GM12878 (cell line): ENCODE results near the gene TRIM9. TPM values are rescaled to one million over a fixed set of nuclear protein-coding genes. Genes with fewer than 3 reads are reported as not detected.

ENCODE experiments used
- ATAC-seq: fragments of 200-7000 bp; cut with Tn5 transposase; 3 replicates; pipeline ENCODE4 v1.9.1; 2020; ENCODE audit warnings: mild to moderate bottlenecking, moderate library complexity
- BruUV-seq: library from RNA; stranded (reverse); fragments of 400-500 nt; replicated peaks from 2 replicates; lab custom pipeline; 2021; lab: Mats Ljungman, UMichigan
- CTCF ChIA-PET: fragments of 300-600 bp; sonication (Branson Sonifier 250); formaldehyde crosslinking; extraction: SDS; loops from one replicate; lab custom pipeline; 2021; ENCODE audit warnings: inconsistent platforms; lab: Yijun Ruan, JAX
- POLR2A ChIA-PET: fragments of 350-600 bp; formaldehyde crosslinking; extraction: SDS; loops from one replicate; lab custom pipeline; 2021; ENCODE audit warnings: inconsistent platforms; lab: Charles Lee
- RAD21 ChIA-PET: fragments of 300-600 bp; sonication (Branson Sonifier 250); formaldehyde crosslinking; loops from one replicate; lab custom pipeline; 2023; ENCODE audit warnings: antibody characterized with exemption; ENCODE audit not compliant: unreplicated experiment; lab: Charles Lee
- SMC1A ChIA-PET: fragments of 300-600 bp; sonication (Branson Sonifier 250); formaldehyde crosslinking; loops from one replicate; lab custom pipeline; 2023; ENCODE audit not compliant: unreplicated experiment, uncharacterized antibody; lab: Charles Lee
- DNase-seq: peaks from one replicate; pipeline ENCODE4 v3.0.0-alpha.2; 2011; ENCODE audit warnings: low read depth, low spot score
- FAIRE-seq: peaks from 3 replicates; lab custom pipeline; 2011; peaks lifted over from hg19 to GRCh38; lab: Jason Lieb, UNC
- H2AFZ ChIP-seq: 2 replicates; pipeline ENCODE4 v1.6.0; 2011; ENCODE audit warnings: low read depth, low read length, control low read depth; ENCODE audit not compliant: control insufficient read depth
- H3K27ac ChIP-seq: 2 replicates; pipeline ENCODE4 v1.5.1; 2011; ENCODE audit warnings: control low read depth; ENCODE audit not compliant: control insufficient read depth, insufficient read depth
- H3K27me3 ChIP-seq, 2 experiments: replicated peaks in 1 of 2; 2 replicates each; pipeline versions ENCODE4 v1.6.0 to v1.6.1; 2011; ENCODE audit warnings: low read length in 1 of 2; ENCODE audit not compliant: control insufficient read depth in 2 of 2, insufficient read depth in 2 of 2
- H3K36me3 ChIP-seq, 2 experiments: 2 replicates each; pipeline ENCODE4 v1.5.1; 2011; ENCODE audit warnings: low read length in 1 of 2; ENCODE audit not compliant: control insufficient read depth in 2 of 2, insufficient read depth in 2 of 2
- H3K4me1 ChIP-seq: 2 replicates; pipeline ENCODE4 v1.6.1; 2011; ENCODE audit warnings: mild to moderate bottlenecking, low read length, moderate library complexity, mixed read lengths; ENCODE audit not compliant: control insufficient read depth, insufficient read depth
- H3K4me2 ChIP-seq: 2 replicates; pipeline ENCODE4 v1.6.0; 2011; ENCODE audit warnings: control low read depth; ENCODE audit not compliant: control insufficient read depth, insufficient read depth
- H3K4me3 ChIP-seq: fragments of 200-600 bp; sonication (generic); 2 replicates; pipeline ENCODE4 v1.5.1; 2016
- H3K79me2 ChIP-seq: 2 replicates; pipeline ENCODE4 v1.6.0; 2011; ENCODE audit warnings: low read length; ENCODE audit not compliant: control insufficient read depth, insufficient read depth
- H3K9ac ChIP-seq: 2 replicates; pipeline ENCODE4 v1.8.0; 2011; ENCODE audit warnings: low read length, control low read depth, mixed read lengths; ENCODE audit not compliant: control insufficient read depth, insufficient read depth
- H3K9me3 ChIP-seq: replicated peaks from 3 replicates; pipeline ENCODE4 v1.5.1; 2011; ENCODE audit warnings: mild to moderate bottlenecking, low read length; ENCODE audit not compliant: control insufficient read depth, insufficient read depth
- H4K20me1 ChIP-seq: 2 replicates; pipeline ENCODE4 v1.6.0; 2011; ENCODE audit not compliant: control insufficient read depth, insufficient read depth
- ATF2 ChIP-seq: IDR thresholded peaks from 2 replicates; pipeline ENCODE4 v1.6.1; 2012; ENCODE audit warnings: low read length, inconsistent platforms
- BCL3 ChIP-seq: IDR thresholded peaks from 2 replicates; pipeline ENCODE4 v1.6.1; 2011; ENCODE audit warnings: borderline replicate concordance, low read depth, mild to moderate bottlenecking, moderate library complexity, low read length; ENCODE audit not compliant: insufficient read depth, poor library complexity, severe bottlenecking
- EZH2 ChIP-seq: IDR thresholded peaks from 2 replicates; pipeline ENCODE4 v1.6.1; 2012; ENCODE audit warnings: low read depth, mild to moderate bottlenecking, control low read depth, inconsistent platforms, low read length, borderline replicate concordance; ENCODE audit not compliant: control insufficient read depth
- JUNB ChIP-seq: IDR thresholded peaks from 2 replicates; pipeline ENCODE4 v1.6.1; 2016; ENCODE audit warnings: antibody characterized with exemption, mild to moderate bottlenecking
- JUND ChIP-seq: IDR thresholded peaks from 2 replicates; pipeline ENCODE4 v1.6.1; 2012; ENCODE audit warnings: low read depth, mild to moderate bottlenecking, low read length, improper control_type of control experiment, moderate library complexity
- MYB ChIP-seq: fragments of 150-350 bp; IDR thresholded peaks from 2 replicates; pipeline ENCODE4 v1.6.1; 2014; ENCODE audit warnings: mild to moderate bottlenecking, low read depth, low read length, borderline replicate concordance
- NR2C1 ChIP-seq: fragments of 450-650 bp; IDR thresholded peaks from 2 replicates; pipeline ENCODE4 v1.6.1; 2017; ENCODE audit warnings: antibody characterized with exemption, mild to moderate bottlenecking, moderate library complexity
- NRF1 ChIP-seq: conservative IDR thresholded peaks from 2 replicates; pipeline ENCODE4 v1.6.1; 2011; ENCODE audit warnings: mild to moderate bottlenecking, low read depth, low read length, improper control_type of control experiment
- PML ChIP-seq: IDR thresholded peaks from 2 replicates; pipeline ENCODE4 v1.6.1; 2012; ENCODE audit warnings: low read length, inconsistent platforms
- POLR2A ChIP-seq: IDR thresholded peaks from 2 replicates; pipeline ENCODE4 v1.6.1; 2011; ENCODE audit warnings: low read depth, mild to moderate bottlenecking, low read length
- POLR2AphosphoS5 ChIP-seq: IDR thresholded peaks from 2 replicates; pipeline ENCODE4 v1.6.1; 2011; ENCODE audit warnings: mild to moderate bottlenecking, low read length, inconsistent platforms
- RAD51 ChIP-seq: fragments of 450-650 bp; IDR thresholded peaks from 2 replicates; pipeline ENCODE4 v1.6.1; 2016; ENCODE audit warnings: moderate library complexity, mild to moderate bottlenecking, inconsistent platforms
- RBBP5 ChIP-seq: fragments of 200-600 bp; sonication (generic); conservative IDR thresholded peaks from 2 replicates; pipeline ENCODE4 v1.6.1; 2016
- SREBF1 ChIP-seq: IDR thresholded peaks from 2 replicates; pipeline ENCODE4 v1.6.1; 2012; ENCODE audit warnings: mild to moderate bottlenecking, low read length
- STAT1 ChIP-seq: fragments of 450-650 bp; conservative IDR thresholded peaks from 2 replicates; pipeline ENCODE4 v1.6.1; 2014; ENCODE audit warnings: antibody characterized with exemption, mild to moderate bottlenecking
- STAT3 ChIP-seq: IDR thresholded peaks from 2 replicates; pipeline ENCODE4 v1.6.1; 2011; ENCODE audit warnings: low read depth, low read length, improper control_type of control experiment
- SUZ12 ChIP-seq: fragments of 200-600 bp; sonication (generic); IDR thresholded peaks from one replicate; pipeline ENCODE4 v1.6.1; 2018; ENCODE audit warnings: antibody characterized with exemption, mild to moderate bottlenecking; ENCODE audit not compliant: unreplicated experiment
- ZSCAN29 ChIP-seq: fragments of 450-650 bp; IDR thresholded peaks from 2 replicates; pipeline ENCODE4 v1.6.1; 2017; ENCODE audit warnings: mild to moderate bottlenecking, moderate library complexity
- WGBS: methylation state at CpG from one replicate; pipeline ENCODE4 v1.1.6; 2016; ENCODE audit warnings: low lambda C conversion rate; ENCODE audit not compliant: insufficient replicate concordance, insufficient coverage; ENCODE audit errors: missing lambda C conversion rate; 5-methylcytosine and 5-hydroxymethylcytosine counted together
- in situ Hi-C: fragments of 300-500 bp; cut with MboI; formaldehyde crosslinking; loops from 9 replicates; pipeline ENCODE4 v1.14.3; 2018; ENCODE audit warnings: mixed read lengths
- intact Hi-C: fragments of 100-400 bp; cut with micrococcal nuclease; formaldehyde crosslinking; loops from one replicate; pipeline ENCODE4 v1.14.2; 2022; ENCODE audit not compliant: unreplicated experiment
- polyA plus RNA-seq, 11 experiments: library from polyadenylated mRNA; depleted of rRNA in 4 of 11; unstranded in 6 of 11; stranded (reverse) in 5 of 11; fragments of >200 nt; fragmentation: Nextera tagmentation in 4 of 11; fragmentation: Illumina TruSeq in 1 of 11; extraction: Ambion mirVana in 4 of 11; extraction: Trizol in 1 of 11; gene quantifications; 1 replicate in 1 of 11; 2 replicates in 10 of 11; pipeline versions ENCODE4 v1.2.1 to v1.2.3, GENCODE V29; 2011 to 2016; ENCODE audit warnings: inconsistent platforms in 2 of 11, missing spikeins in 2 of 11, low read depth in 1 of 11
- total RNA-seq, 4 experiments: library from RNA; depleted of rRNA in 3 of 4; stranded (reverse); fragments of >200 nt in 3 of 4; fragmentation: Illumina TruSeq in 1 of 4; extraction: Trizol in 1 of 4; gene quantifications; 2 replicates each; pipeline versions ENCODE4 v1.2.1 to v1.2.3, GENCODE V29; 2013 to 2021
- TF ChIP-seq, protein P1 (sequence below): IDR thresholded peaks from 2 replicates; pipeline ENCODE4 v1.6.1; 2011; ENCODE audit warnings: borderline replicate concordance, low read depth, mild to moderate bottlenecking, moderate library complexity, mixed read lengths, low read length; ENCODE audit not compliant: insufficient read depth; ENCODE audit errors: extremely low read length

Gene TRIM9
- total and polyA plus RNA-seq, 10 of the 15 experiments (the other 5 are each of a cell fraction or from before 2014, with no cell fraction given): 0.04 to 0.18 (median 0.11) TPM; not detected in 2

- TF ChIP-seq ATF2 (no peak), JUND (no peak), ZSCAN29 (no peak)
These were observed 44.3 kb upstream of the TRIM9 start (continued) for GRCh38 chr14:51139121-51139681.

DNA sequence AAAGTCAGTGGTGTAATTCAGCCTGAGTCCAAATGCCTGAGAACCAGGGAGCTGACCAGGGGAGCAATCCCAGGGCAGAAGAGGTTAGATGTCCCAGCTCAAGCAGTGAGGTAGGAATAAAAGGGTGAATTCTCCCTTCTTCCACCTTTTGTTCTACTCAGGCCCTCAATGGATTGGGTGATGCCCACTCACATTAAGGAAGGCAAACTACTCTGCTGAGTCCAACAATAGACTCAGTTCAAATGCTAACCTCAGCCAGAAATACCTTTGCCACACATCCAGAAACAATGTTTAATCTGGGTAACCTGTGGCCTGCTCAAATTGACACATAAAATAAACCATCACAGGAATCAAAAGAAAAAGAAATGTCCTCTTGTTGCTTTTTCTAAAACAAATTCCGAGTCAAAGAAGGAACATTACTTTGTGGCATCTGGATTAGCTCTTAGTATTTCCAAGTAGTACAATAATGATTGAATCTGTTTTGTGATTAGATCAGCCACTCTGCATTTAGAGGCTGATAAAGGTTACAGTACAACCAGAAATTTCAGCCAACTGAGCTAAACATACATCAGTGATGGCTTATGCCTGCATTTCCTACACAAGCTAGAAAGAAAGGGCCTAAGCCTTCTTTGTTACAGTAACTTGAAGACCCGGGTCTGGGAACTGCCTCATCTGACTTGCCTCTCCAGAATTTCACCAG is 43.6 kb upstream of the TRIM9 start:
- ATAC-seq: no peak
- no peaks in the 10 kb centered on the region for H3K9me3 ChIP-seq
- H3K27ac ChIP-seq: no peak overlapping the region
- ChIA-PET POLR2A (no interaction called here), SMC1A (interaction anchor here (1.1 kb wide), 1 partner anchor 17 kb away, joined by 4 read pairs; no protein-coding TSS in a partner anchor), CTCF (no interaction called here), RAD21 (no interaction called here)
- no peak overlapping the region for H3K9ac ChIP-seq
- no peaks in the 10 kb centered on the region for H3K79me2 ChIP-seq
- in situ Hi-C loops (no loop called here), intact Hi-C loops (no loop called here)
- no peaks in the 10 kb centered on the region for H3K36me3 ChIP-seq
- no peak overlapping the region for H2AFZ ChIP-seq
- DNase-seq: no peak
- H3K27me3 ChIP-seq: no peaks in the 10 kb centered on the region
- no peak for FAIRE-seq
- H3K4me2 ChIP-seq: no peak overlapping the region
- H3K4me3 ChIP-seq: no peak overlapping the region
- no TSS peak for BruUV-seq
- H3K4me1 ChIP-seq: no peaks in the 10 kb centered on the region
- no peaks in the 10 kb centered on the region for H4K20me1 ChIP-seq
- WGBS: 0% methylated on average over 2 of the region's 2 CpGs
- TF ChIP-seq SUZ12 (no peak), PML (no peak), POLR2A (no peak), JUNB (no peak), BCL3 (no peak), NR2C1 (no peak), SREBF1 (no peak), EZH2 (no peak), MYB (no peak), RAD51 (no peak), STAT1 (no peak), ATF2 (no peak), STAT3 (no peak), POLR2AphosphoS5 (no peak), NRF1 (no peak), RBBP5 (no peak)
- TF ChIP-seq, protein P1, sequence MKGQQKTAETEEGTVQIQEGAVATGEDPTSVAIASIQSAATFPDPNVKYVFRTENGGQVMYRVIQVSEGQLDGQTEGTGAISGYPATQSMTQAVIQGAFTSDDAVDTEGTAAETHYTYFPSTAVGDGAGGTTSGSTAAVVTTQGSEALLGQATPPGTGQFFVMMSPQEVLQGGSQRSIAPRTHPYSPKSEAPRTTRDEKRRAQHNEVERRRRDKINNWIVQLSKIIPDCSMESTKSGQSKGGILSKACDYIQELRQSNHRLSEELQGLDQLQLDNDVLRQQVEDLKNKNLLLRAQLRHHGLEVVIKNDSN: no peak
